ENCODE results near the gene PITPNC1. TPM values are rescaled to one million over a fixed set of nuclear protein-coding genes. Genes with fewer than 3 reads are reported as not detected.

Gene PITPNC1
- total RNA-seq, 1 experiment from 2014 or later, result 23.1 TPM

GRCh38 chr17:67496286-67496685 is 119.2 kb downstream of the PITPNC1 start:
- H3K9me2 ChIP-seq (replicated peaks; ENCODE audit: low read length), result no peaks in the 10 kb centered on the region
- H3K36me3 ChIP-seq (ENCODE audit: low read depth, low read length), result no peaks in the 10 kb centered on the region
- DNase-seq (no peak), ATAC-seq (no peak)
- no peaks in the 10 kb centered on the region for H3K27me3 ChIP-seq (ENCODE audit: low read length)
- TF ChIP-seq, protein P1, sequence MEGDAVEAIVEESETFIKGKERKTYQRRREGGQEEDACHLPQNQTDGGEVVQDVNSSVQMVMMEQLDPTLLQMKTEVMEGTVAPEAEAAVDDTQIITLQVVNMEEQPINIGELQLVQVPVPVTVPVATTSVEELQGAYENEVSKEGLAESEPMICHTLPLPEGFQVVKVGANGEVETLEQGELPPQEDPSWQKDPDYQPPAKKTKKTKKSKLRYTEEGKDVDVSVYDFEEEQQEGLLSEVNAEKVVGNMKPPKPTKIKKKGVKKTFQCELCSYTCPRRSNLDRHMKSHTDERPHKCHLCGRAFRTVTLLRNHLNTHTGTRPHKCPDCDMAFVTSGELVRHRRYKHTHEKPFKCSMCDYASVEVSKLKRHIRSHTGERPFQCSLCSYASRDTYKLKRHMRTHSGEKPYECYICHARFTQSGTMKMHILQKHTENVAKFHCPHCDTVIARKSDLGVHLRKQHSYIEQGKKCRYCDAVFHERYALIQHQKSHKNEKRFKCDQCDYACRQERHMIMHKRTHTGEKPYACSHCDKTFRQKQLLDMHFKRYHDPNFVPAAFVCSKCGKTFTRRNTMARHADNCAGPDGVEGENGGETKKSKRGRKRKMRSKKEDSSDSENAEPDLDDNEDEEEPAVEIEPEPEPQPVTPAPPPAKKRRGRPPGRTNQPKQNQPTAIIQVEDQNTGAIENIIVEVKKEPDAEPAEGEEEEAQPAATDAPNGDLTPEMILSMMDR (conservative IDR thresholded peaks at IDR 0.05; ENCODE audit: low read depth, low read length), result no peak
- H4K20me1 ChIP-seq (ENCODE audit: low read length), result no peaks in the 10 kb centered on the region
- intact Hi-C loops (cut with micrococcal nuclease), result no loop called here
- H3K79me2 ChIP-seq (ENCODE audit: low read length), result no peaks in the 10 kb centered on the region
- H3K4me1 ChIP-seq (ENCODE audit: insufficient read depth, low read length), result peaks cover 6% of the 10 kb centered on the region
- POLR2A ChIA-PET (ENCODE audit: unreplicated experiment), result no interaction called here
- H3F3A ChIP-seq (ENCODE audit: low read length, unreplicated experiment), result no peaks in the 10 kb centered on the region
- H3K4me3 ChIP-seq (ENCODE audit: low read length), result no peak overlapping the region
- H3K27ac ChIP-seq (ENCODE audit: low read length), result no peak overlapping the region
- H3K4me2 ChIP-seq (ENCODE audit: low read length), result no peak overlapping the region
- no TSS peak for BruUV-seq (replicated peaks)
- no peak overlapping the region for H2AFZ ChIP-seq (ENCODE audit: low read length)
- CTCF ChIA-PET, result no interaction called here
- no peak overlapping the region for H3K9ac ChIP-seq (ENCODE audit: low read length)
- H3K9me3 ChIP-seq (ENCODE audit: low read length), result no peaks in the 10 kb centered on the region

- Histone ChIP-seq H3K4me2 (ENCODE audit: low read length) (no peak overlapping the region), H3K9ac (ENCODE audit: low read length) (no peak overlapping the region), H3K36me3 (ENCODE audit: low read depth, low read length) (no peaks in the 10 kb centered on the region), H3K9me3 (ENCODE audit: low read length) (no peaks in the 10 kb centered on the region), H3K27ac (ENCODE audit: low read length) (no peak overlapping the region), H3K79me2 (ENCODE audit: low read length) (no peaks in the 10 kb centered on the region), H3K27me3 (ENCODE audit: low read length) (no peaks in the 10 kb centered on the region), H3K4me1 (ENCODE audit: insufficient read depth, low read length) (peaks cover 28% of the 10 kb centered on the region), H3F3A (ENCODE audit: low read length, unreplicated experiment) (no peaks in the 10 kb centered on the region), H3K9me2 (replicated peaks; ENCODE audit: low read length) (no peaks in the 10 kb centered on the region), H2AFZ (ENCODE audit: low read length) (no peak overlapping the region), H3K4me3 (ENCODE audit: low read length) (no peak overlapping the region), H4K20me1 (ENCODE audit: low read length) (no peaks in the 10 kb centered on the region)
- TF ChIP-seq, protein P1 (conservative IDR thresholded peaks at IDR 0.05; ENCODE audit: low read depth, low read length), result no peak
- TF ChIP-seq EZH2 (IDR thresholded peaks at IDR 0.05; ENCODE audit: low read length, unreplicated experiment), result no peak
- TF ChIP-seq EZH2phosphoT487 (IDR thresholded peaks at IDR 0.05; ENCODE audit: borderline replicate concordance, low read length), result no peak
- intact Hi-C loops (cut with micrococcal nuclease), result no loop called here
- BruUV-seq (replicated peaks), result no TSS peak
- CTCF ChIA-PET, result no interaction called here
- DNase-seq (no peak), ATAC-seq (no peak)
- POLR2A ChIA-PET (ENCODE audit: unreplicated experiment), result no interaction called here
Observed at GRCh38 chr17:67499685-67500084, 122.6 kb downstream of the PITPNC1 start.

DNA sequence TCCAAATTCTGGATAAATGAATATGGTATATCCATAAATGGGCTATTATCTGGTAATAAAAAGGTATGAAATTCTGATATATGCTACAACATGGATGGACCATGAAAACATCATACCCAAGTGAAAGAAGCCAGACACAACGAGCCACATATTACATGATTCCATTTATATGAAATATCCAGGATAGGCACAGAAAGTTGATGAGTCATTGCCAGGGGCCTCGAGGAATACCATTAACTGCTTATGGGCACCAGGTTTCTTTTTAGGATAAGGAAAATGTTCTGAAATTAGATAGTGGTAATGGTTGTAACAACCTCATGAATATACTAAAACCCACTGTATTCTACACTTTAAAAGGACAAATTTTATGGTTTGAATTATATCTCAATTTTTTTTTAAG is 123.2 kb downstream of the PITPNC1 start:
- Histone ChIP-seq H3K9me3 (ENCODE audit: low read length) (no peaks in the 10 kb centered on the region), H3F3A (ENCODE audit: low read length, unreplicated experiment) (no peaks in the 10 kb centered on the region), H3K27me3 (ENCODE audit: low read length) (no peaks in the 10 kb centered on the region), H3K9ac (ENCODE audit: low read length) (no peak overlapping the region), H3K4me2 (ENCODE audit: low read length) (no peak overlapping the region), H3K79me2 (ENCODE audit: low read length) (no peaks in the 10 kb centered on the region), H2AFZ (ENCODE audit: low read length) (no peak overlapping the region), H3K36me3 (ENCODE audit: low read depth, low read length) (no peaks in the 10 kb centered on the region), H4K20me1 (ENCODE audit: low read length) (no peaks in the 10 kb centered on the region), H3K4me1 (ENCODE audit: insufficient read depth, low read length) (peaks cover 28% of the 10 kb centered on the region), H3K9me2 (replicated peaks; ENCODE audit: low read length) (no peaks in the 10 kb centered on the region), H3K27ac (ENCODE audit: low read length) (no peak overlapping the region), H3K4me3 (ENCODE audit: low read length) (no peak overlapping the region)
- POLR2A ChIA-PET (ENCODE audit: unreplicated experiment), result no interaction called here
- intact Hi-C loops (cut with micrococcal nuclease), result no loop called here
- CTCF ChIA-PET, result no interaction called here
- ATAC-seq, result peak; percentile 19; the same call in 1 of the 2 replicates
- TF ChIP-seq EZH2 (IDR thresholded peaks at IDR 0.05; ENCODE audit: low read length, unreplicated experiment), result no peak
- TF ChIP-seq EZH2phosphoT487 (IDR thresholded peaks at IDR 0.05; ENCODE audit: borderline replicate concordance, low read length), result no peak
- TF ChIP-seq, protein P1 (conservative IDR thresholded peaks at IDR 0.05; ENCODE audit: low read depth, low read length), result no peak
- BruUV-seq (replicated peaks), result no TSS peak
- DNase-seq, result peak; percentile 52

Data from PC-3 (cell line).